Retinal pigment epithelial cell (primary cell): ENCODE data around the gene SMAD6.

Experiments
- DNase-seq: peaks from one replicate; pipeline ENCODE4 v3.0.0-alpha.2; 2010; ENCODE audit warnings: low read depth
- H3K4me3 ChIP-seq: 2 replicates; pipeline ENCODE4 v1.5.1; 2011; ENCODE audit warnings: mild to moderate bottlenecking, low read length, control low read depth, moderate library complexity
- CTCF ChIP-seq: conservative IDR thresholded peaks from 2 replicates; pipeline ENCODE4 v1.5.1; 2011; ENCODE audit warnings: low read depth, low read length, control low read depth, inconsistent platforms

SMAD6 gene

DNA sequence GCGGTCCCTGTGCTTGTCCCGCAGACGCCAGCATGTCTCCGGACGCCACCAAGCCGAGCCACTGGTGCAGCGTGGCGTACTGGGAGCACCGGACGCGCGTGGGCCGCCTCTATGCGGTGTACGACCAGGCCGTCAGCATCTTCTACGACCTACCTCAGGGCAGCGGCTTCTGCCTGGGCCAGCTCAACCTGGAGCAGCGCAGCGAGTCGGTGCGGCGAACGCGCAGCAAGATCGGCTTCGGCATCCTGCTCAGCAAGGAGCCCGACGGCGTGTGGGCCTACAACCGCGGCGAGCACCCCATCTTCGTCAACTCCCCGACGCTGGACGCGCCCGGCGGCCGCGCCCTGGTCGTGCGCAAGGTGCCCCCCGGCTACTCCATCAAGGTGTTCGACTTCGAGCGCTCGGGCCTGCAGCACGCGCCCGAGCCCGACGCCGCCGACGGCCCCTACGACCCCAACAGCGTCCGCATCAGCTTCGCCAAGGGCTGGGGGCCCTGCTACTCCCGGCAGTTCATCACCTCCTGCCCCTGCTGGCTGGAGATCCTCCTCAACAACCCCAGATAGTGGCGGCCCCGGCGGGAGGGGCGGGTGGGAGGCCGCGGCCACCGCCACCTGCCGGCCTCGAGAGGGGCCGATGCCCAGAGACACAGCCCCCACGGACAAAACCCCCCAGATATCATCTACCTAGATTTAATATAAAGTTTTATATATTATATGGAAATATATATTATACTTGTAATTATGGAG, 79.1 kb downstream of the SMAD6 start:
- H3K4me3 ChIP-seq, result no peak overlapping the region
- TF ChIP-seq CTCF, result no peak
- no peak for DNase-seq

DNA sequence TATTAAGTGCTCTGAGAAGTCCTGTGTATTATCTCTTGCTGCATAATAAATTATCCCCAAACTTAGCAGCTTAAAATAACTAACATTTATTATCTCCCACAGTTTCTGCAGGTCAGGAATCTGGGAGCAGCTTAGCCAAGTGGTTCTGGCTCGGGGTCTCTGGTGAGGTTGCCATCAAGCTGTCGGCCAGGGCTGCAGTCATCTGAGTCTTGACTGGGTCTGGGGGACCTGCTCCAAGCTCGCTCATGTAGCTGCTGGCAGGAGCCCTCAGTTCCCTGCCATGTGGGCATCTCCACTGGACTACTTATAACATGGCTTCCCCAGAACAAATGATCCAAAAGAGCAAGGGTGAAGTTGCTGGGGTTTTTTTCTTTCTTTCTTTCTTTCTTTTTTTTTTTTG, 80.7 kb downstream of the SMAD6 start:
- no peak overlapping the region for H3K4me3 ChIP-seq
- TF ChIP-seq CTCF, result no peak
- no peak for DNase-seq

DNA sequence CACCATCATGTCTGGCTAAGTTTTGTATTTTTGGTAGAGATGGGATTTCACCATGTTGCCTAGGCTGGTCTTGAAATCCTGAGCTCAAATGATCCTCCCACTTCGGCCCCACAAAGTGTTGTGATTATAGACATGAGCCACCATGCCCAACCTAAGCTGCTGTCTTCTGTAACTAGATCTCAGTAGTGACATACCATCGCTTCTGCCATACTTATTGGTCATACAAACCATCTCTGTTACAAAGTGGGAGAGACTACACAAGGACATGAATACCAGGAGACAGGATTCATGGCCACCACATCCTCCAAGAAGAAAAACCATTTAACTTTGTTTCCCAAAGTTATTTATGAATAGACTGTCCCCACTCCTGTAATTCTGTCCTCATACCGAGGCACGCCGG, 81.3 kb downstream of the SMAD6 start:
- no peak overlapping the region for H3K4me3 ChIP-seq
- TF ChIP-seq CTCF, result no peak
- no peak for DNase-seq

- no peak for TF ChIP-seq CTCF
- no peak for DNase-seq
- H3K4me3 ChIP-seq, result no peak overlapping the region
These were observed 81.7 kb downstream of the SMAD6 start for GRCh38 chr15:66783725-66784124.

GRCh38 chr15:66784174-66784573, 82.1 kb downstream of the SMAD6 start:
- H3K4me3 ChIP-seq, result no peak overlapping the region
- DNase-seq, result no peak
- no peak for TF ChIP-seq CTCF

DNA sequence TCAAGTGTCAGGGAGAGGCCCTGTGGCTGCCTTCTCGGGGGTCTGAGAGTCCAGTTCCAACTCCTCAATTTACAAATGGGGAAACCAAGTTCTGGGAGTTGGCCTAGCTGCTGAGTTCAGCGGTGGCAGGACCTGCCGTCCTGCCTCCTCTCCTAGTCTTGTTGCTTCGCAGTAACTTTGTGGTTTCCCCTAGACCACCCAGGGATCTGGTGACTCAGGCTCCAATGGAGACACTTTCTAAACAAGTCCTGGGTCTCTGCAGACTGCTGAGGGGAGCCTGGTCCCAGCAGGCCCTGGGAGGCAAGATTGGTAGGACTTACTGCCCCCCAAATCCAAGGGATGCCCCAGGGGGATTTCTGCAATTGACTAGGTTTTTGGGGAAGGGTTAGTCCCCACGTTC, 83.6 kb downstream of the SMAD6 start:
- no peak overlapping the region for H3K4me3 ChIP-seq
- DNase-seq, result no peak
- TF ChIP-seq CTCF, result no peak

DNA sequence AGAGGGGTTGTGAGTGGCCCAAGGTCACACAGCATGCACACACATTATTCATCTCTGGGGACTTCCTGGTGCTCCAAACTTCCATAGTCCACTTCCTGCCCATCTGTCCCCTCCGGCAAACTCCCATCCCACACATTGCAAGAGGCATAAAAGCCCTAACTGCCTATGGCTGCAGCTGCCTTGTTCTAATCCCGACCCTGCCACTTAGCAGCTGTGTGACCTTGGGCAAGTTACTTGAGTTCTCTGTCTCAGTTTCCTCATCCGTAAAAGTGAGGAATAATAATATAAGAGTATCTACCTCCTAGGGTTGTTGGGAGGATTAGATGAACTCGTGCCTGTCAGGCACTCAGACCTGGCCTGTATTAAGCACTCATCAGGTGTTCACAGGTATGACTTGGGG, 84.2 kb downstream of the SMAD6 start:
- TF ChIP-seq CTCF, result no peak
- no peak overlapping the region for H3K4me3 ChIP-seq
- no peak for DNase-seq
